Fibroblast of peridontal ligament (primary cell): Measurements from ENCODE around the gene ODF2.
"Not testable (repeated sequence)": the region's sequence is repeated elsewhere in the genome, so short reads cannot be mapped to it uniquely, and the experiment has no call there.

Source experiments
- DNase-seq: peaks from one replicate; pipeline ENCODE4 v3.0.0-alpha.2; 2010; ENCODE audit errors: extremely low read depth

ODF2 gene

GRCh38 chr9:128482186-128482585 lies 26.4 kb downstream of the ODF2 start:
- no peak for DNase-seq

- DNase-seq, result no peak
Measured at GRCh38 chr9:128484686-128485413, 29.0 kb downstream of the ODF2 start.

GRCh38 chr9:128485414-128485855 lies 29.6 kb downstream of the ODF2 start:
- no peak for DNase-seq

- DNase-seq, result no peak
Measured at GRCh38 chr9:128486201-128486600, 30.4 kb downstream of the ODF2 start.

- DNase-seq, result no peak
Measured at GRCh38 chr9:128493424-128493823, 37.6 kb downstream of the ODF2 start.

- no peak for DNase-seq
Measured at GRCh38 chr9:128494108-128494745, 38.4 kb downstream of the ODF2 start.

GRCh38 chr9:128494746-128495129 lies 38.9 kb downstream of the ODF2 start:
- no peak for DNase-seq

GRCh38 chr9:128495296-128495695 lies 39.5 kb downstream of the ODF2 start:
- no peak for DNase-seq

GRCh38 chr9:128495804-128496417 lies 40.1 kb downstream of the ODF2 start:
- no peak for DNase-seq

GRCh38 chr9:128497824-128498610 lies 42.2 kb downstream of the ODF2 start:
- DNase-seq, result no peak

GRCh38 chr9:128498911-128499310 lies 43.1 kb downstream of the ODF2 start:
- no peak for DNase-seq

- DNase-seq, result no peak
Measured at GRCh38 chr9:128499920-128500319, 44.1 kb downstream of the ODF2 start.

GRCh38 chr9:128503415-128503825 lies 47.6 kb downstream of the ODF2 start:
- not testable (repeated sequence) for DNase-seq

GRCh38 chr9:128503870-128504269 lies 48.1 kb downstream of the ODF2 start:
- no peak for DNase-seq

GRCh38 chr9:128504485-128505413 lies 48.9 kb downstream of the ODF2 start, which contains the start of gene GLE1:
TSS of gene GLE1 (plus strand) at chr9:128504719. CDS start at chr9:128504806, 87 bp downstream.
- DNase-seq, result peak; percentile 84

GRCh38 chr9:128505414-128505765 lies 49.6 kb downstream of the ODF2 start:
- peak; percentile 51 for DNase-seq

GRCh38 chr9:128505906-128506305 lies 50.1 kb downstream of the ODF2 start:
- not testable (repeated sequence) for DNase-seq

GRCh38 chr9:128512820-128513219 lies 57.0 kb downstream of the ODF2 start:
- no peak for DNase-seq

- no peak for DNase-seq
Measured at GRCh38 chr9:128521956-128522355, 66.2 kb downstream of the ODF2 start.

GRCh38 chr9:128523199-128523925 lies 67.6 kb downstream of the ODF2 start:
- peak; percentile 24 for DNase-seq
